T-helper 2 cell treated with Interferon-gamma antibody and Interleukin-4, amounts not matched to agents 100 ng/mL and 5 ng/mL, for 36 hours (primary cell): ENCODE results near the gene CWF19L1. TPM values are rescaled to one million over a fixed set of nuclear protein-coding genes. Genes with fewer than 3 reads are reported as not detected.

Source experiments
- intact Hi-C: fragments of 100-400 bp; cut with micrococcal nuclease; formaldehyde crosslinking; loops from one replicate; pipeline ENCODE4 v1.15.1; 2023
- total RNA-seq: library from RNA; stranded (reverse); gene quantifications from 2 replicates; pipeline ENCODE4 v1.2.3, GENCODE V29; 2022

CWF19L1 gene
- total RNA-seq, 1 donor from 2014 or later = 43.3 TPM

- intact Hi-C loops = loop anchor here (10.0 kb wide), 1 partner anchor 350 kb away; the partner anchor contains the start of gene HIF1AN
Measured at GRCh38 chr10:100184426-100184825, 83.0 kb downstream of the CWF19L1 start.

GRCh38 chr10:100183481-100183880 lies 84.0 kb downstream of the CWF19L1 start:
- intact Hi-C loops = loop anchor here (10.0 kb wide), 1 partner anchor 351 kb away; the partner anchor contains the start of gene HIF1AN

- intact Hi-C loops = loop anchor here (10.0 kb wide), 1 partner anchor 352 kb away; the partner anchor contains the start of gene HIF1AN
Measured at GRCh38 chr10:100182908-100183307, 84.5 kb downstream of the CWF19L1 start.

Other genes starting within 250 kb of the CWF19L1 start
- gene CPN1, start 185.8 kb downstream of the CWF19L1 start, total RNA-seq = not detected in 2 replicates
- 17.1 and 18.1 TPM in 2 replicates for gene ERLIN1, start 81.6 kb downstream of the CWF19L1 start, total RNA-seq
- 31.1 and 32.1 TPM in 2 replicates for gene CHUK, start 38.0 kb downstream of the CWF19L1 start, total RNA-seq
- 49.5 and 50.0 TPM in 2 replicates for gene BLOC1S2, start 19.0 kb upstream of the CWF19L1 start, total RNA-seq
- gene PKD2L1, start 62.6 kb upstream of the CWF19L1 start, total RNA-seq = 0.14 and 0.20 TPM in 2 replicates
- 144 TPM in 2 replicates for gene SCD, start 79.6 kb upstream of the CWF19L1 start, total RNA-seq
- gene WNT8B, start 195.4 kb upstream of the CWF19L1 start, total RNA-seq = 0.27 and 0.41 TPM in 2 replicates